GM18951 (cell line): ENCODE measurements around the gene FAM219A.

ENCODE experiments used
- POLR2A ChIP-seq: IDR thresholded peaks from 4 replicates; pipeline ENCODE4 v1.6.1; 2011; ENCODE audit warnings: mild to moderate bottlenecking; ENCODE audit not compliant: insufficient read length, insufficient read depth; ENCODE audit errors: extremely low read depth
- in situ Hi-C: fragments of 300-500 bp; cut with MboI; formaldehyde crosslinking; loops from one replicate; pipeline ENCODE4 v1.12.0; 2022; ENCODE audit warnings: low sequenced_read_pairs, mixed read lengths, inconsistent platforms; ENCODE audit not compliant: unreplicated experiment

Gene FAM219A, protein sequence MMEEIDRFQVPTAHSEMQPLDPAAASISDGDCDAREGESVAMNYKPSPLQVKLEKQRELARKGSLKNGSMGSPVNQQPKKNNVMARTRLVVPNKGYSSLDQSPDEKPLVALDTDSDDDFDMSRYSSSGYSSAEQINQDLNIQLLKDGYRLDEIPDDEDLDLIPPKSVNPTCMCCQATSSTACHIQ

DNA sequence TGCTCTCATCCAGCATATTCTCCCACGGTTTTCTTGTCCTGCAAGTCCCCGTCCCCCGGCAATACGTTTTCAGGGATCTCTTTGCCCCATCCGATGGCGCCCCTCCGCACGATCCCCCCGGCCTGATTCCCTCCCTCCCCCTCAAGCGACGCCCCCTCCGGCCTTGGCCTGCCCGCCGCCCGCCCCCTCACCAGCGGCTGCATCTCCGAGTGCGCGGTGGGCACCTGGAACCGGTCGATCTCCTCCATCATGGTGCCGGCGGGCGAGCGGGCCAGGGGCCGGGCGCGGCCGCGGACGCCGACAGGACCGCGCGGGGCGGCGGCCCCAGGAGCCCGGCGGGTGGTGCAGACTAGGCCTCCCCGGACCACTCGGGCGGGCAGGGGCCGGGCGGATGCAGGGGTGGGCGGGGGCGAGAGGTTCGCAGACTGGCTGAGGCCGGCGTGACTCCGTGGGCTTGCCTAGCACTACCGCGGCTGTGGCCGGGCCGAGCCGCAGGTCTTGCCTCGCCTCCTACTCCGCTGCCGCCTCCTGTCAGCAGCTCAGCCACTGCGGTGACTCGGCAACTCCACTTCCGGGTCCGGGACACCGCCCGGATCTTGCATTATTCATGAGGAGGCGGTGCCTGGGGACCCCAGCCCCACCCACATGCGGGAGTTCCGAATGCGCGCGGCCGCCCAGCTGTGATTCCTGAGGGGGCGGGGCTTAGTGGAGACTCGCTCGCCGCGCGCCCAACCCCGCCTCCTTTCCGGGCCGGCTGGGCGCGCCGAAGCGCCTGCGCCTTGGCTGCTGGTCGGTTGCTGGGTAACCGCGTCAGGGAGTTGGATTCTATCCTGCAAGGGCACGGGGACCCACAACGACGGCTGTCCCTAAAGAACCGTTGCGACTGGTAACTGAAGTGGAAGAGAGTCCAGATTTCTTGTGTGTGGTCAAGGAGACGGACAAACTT is at the start of gene FAM219A, which contains the start of gene DNAI1:
FAM219A (minus strand) TSS at position 558 of the 946 bp plus-strand sequence; CDS start at position 251, 307 bp downstream.
DNAI1 (plus strand) TSS at position 793 of the 946 bp plus-strand sequence. CDS start 201 bp downstream, outside the sequence.
- in situ Hi-C loops = no loop called here
- TF ChIP-seq POLR2A = peak; percentile 69

DNA sequence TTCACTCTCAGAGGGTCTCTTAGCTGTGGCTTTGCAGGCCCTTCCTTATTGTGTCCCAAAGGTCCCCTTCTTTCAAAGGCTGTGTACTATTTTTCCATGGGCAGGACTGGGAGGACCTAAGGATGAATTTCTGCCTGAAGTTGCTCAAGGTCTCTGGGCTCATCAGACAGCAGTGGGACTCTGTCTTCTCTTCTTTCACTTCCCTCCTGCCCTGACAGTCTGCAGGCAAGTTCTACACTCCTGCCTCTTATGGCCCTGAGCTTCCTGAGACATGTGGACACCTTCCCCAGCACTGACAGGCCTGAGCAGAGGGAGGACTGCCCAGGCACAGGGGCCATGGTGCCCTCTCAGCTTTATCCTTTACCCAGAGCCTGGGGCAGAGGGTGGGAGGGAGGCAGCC is 49.6 kb upstream of the FAM219A start:
- in situ Hi-C loops = loop anchor here (10.0 kb wide), 1 partner anchor 63 kb away; no protein-coding TSS in a partner anchor
- TF ChIP-seq POLR2A = no peak

DNA sequence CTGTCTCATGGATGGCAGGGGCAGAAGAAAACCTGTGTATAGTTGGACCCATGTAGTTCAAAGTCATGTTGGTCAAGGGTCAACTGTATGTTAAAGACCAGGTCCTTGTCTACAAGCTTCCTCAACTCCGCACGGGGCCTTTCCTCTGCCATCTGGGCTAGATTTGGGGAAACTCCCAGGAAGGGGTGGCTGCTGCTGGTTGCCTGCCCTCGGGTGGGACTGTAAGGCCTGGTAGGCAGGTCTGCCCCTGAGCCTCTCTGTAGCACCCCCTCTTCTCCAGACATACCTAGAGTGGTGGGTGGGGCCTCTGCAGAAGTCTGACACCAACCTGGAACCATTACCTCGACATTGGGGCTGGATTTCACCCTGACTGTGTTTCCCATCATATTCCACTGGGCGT is 49.2 kb upstream of the FAM219A start:
- TF ChIP-seq POLR2A = no peak
- in situ Hi-C loops = loop anchor here (10.0 kb wide), 1 partner anchor 63 kb away; no protein-coding TSS in a partner anchor

DNA sequence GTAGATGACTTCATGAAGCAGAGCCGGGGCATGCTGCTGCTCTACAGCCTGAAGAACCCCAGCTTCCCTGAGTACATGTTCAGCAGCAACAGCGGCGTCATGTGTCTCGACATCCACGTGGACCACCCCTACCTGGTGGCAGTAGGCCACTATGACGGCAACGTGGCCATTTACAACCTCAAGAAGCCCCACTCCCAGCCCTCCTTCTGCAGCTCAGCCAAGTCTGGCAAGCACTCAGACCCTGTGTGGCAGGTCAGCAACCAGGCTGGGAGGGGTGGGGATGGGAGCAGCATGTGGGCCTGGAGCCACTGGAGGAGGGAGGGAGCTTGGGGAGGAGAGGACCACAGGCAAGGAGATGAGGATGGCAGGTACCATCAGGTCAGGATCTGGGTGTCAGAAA is 48.3 kb upstream of the FAM219A start:
- no peak for TF ChIP-seq POLR2A
- in situ Hi-C loops = loop anchor here (10.0 kb wide), 1 partner anchor 62 kb away; no protein-coding TSS in a partner anchor

DNA sequence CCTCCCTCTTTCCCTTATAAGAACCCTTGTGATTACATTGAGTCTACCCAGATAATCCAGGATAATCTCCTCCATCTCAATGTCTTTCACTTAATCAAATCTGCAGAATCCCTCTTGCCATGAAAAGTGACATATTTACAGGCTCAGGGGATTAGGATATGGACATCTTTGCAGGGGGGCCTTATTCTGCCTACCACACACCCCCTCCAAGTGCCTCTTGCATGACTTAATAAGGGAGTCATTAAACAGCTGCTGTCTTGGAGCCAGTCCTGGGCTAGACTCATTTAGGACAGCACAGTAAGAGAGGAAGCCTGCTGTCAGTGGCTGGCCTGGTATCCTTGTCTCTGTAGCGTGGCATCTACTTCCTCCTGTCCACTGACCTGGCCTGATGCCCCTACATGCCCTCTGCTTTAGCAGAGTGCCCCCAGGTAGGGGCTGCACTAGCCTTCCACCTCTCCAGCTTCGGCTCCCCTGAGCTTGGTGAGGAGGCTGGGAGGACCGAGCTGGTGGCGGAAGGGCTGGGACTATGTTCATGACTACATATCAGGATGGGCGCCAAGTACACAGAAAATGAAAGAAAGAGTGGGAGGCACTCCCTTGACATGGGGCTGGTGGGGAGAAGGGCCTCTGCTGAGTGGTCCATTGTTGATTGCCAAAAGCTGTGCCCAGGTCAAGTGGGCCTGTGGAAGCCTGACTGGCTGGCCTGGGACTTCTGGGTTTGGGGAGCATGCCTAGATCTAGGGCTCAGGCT is 47.2 kb upstream of the FAM219A start:
- in situ Hi-C loops = loop anchor here (10.0 kb wide), 1 partner anchor 61 kb away; no protein-coding TSS in a partner anchor
- no peak for TF ChIP-seq POLR2A

DNA sequence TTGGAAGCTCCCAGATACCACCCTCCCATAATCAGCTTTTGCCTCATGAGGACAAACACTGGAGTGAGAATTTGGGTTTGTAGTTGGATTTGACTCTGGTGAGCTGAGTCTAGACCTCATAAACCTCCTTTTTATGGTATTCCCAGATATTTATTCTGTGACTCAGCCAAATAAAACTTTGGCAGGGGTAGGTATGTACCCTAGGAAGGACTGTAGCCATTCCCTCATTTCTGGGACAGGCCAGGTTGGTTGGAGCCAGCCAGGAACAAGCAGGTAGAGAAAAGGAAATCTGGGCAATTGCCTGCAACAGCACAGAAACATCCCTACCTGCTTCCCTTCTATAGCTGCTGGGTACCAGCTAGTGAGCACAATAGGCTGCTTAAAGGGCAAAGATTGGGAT is 45.0 kb upstream of the FAM219A start:
- in situ Hi-C loops = loop anchor here (10.0 kb wide), 1 partner anchor 59 kb away; no protein-coding TSS in a partner anchor

DNA sequence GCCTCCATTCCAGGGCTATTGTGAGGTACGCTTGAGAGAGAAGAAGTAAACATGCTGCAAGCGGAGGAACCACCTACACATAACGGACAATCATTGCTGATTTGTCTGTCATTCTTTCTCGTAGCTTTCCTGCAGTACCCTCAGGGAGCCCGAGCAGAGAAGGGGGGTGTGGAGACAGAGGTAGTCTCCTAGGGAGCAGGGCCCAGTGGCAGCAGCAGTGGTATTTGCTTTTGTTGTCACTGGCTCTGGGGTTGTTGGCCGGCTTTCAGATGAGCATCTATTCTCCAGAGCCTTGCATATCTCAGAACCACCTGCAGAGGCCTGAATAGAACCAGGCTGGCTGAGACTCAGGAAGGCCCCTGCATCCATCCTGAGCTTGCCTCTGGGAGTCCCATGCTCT is 44.5 kb upstream of the FAM219A start:
- no peak for TF ChIP-seq POLR2A
- in situ Hi-C loops = loop anchor here (10.0 kb wide), 1 partner anchor 58 kb away; no protein-coding TSS in a partner anchor

More for the DNA sequence above, 45.0 kb upstream of the FAM219A start:
- no peak for TF ChIP-seq POLR2A

DNA sequence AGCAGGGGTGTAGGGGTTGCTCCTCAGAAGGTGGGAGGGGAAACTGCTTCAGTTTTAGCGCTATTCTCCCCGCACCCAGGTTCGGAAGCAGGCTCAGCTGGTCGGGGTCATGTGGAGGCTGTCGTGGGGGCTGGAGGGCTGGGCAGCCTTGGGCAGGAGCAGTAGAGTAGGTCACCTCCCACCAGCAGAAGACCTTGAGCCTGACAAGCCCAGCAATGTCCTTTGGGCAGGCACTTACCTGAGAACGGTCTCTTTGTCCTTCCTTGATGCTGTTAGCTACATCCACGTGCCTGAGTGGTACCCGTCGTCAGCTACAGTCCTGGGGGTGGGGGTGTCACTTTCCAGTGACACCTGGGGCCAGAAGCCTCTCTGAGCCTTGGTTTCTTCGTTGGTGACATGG is 44.1 kb upstream of the FAM219A start:
- TF ChIP-seq POLR2A = no peak
- in situ Hi-C loops = loop anchor here (10.0 kb wide), 1 partner anchor 58 kb away; no protein-coding TSS in a partner anchor

DNA sequence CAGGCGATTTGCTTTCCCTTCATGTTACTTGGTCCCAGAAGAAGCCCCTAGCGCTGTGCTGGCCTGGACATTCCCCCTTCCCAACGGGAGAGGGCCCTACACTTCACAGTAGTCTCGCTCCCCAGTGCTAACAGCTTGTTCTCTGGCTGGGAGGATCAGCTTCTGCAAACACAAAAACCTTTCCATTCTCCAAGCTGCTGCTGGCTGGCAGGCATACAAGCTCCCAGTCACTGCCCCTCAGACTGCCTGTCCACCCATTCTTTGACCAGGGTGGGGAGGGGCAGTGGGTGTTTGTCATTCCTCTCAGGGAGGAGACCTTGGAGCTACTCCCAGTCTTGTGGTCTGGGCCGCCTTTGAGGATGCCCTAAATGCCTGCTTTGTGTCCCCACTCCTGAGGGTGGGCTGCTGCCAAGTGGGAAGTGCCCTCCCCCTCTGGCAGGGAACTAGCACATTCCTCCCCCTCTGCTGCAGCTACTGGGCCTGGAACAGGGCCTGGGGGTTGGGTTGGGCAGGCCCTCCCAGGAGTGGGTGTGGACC is 43.6 kb upstream of the FAM219A start:
- no peak for TF ChIP-seq POLR2A
- in situ Hi-C loops = loop anchor here (10.0 kb wide), 1 partner anchor 57 kb away; no protein-coding TSS in a partner anchor

DNA sequence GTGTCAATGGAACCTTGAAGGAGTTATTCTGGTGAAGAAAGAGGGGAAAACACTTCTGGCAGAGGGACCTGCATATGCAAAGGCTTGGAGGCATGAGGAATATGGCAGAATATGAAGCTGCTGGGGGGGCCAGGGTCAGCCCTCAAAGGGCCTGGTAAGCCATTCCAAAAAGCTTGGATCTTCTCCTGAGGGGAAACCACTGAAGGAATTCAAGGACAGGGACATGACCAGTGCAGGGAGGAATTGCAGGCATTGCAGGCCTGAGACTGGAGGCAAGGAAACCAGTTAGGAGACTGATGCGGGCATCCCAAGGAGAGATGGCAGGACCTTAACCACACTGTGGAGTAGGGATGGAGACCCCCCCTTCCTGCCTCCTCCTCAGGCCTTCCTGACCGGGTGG is 43.0 kb upstream of the FAM219A start:
- TF ChIP-seq POLR2A = no peak
- in situ Hi-C loops = loop anchor here (10.0 kb wide), 1 partner anchor 57 kb away; no protein-coding TSS in a partner anchor

DNA sequence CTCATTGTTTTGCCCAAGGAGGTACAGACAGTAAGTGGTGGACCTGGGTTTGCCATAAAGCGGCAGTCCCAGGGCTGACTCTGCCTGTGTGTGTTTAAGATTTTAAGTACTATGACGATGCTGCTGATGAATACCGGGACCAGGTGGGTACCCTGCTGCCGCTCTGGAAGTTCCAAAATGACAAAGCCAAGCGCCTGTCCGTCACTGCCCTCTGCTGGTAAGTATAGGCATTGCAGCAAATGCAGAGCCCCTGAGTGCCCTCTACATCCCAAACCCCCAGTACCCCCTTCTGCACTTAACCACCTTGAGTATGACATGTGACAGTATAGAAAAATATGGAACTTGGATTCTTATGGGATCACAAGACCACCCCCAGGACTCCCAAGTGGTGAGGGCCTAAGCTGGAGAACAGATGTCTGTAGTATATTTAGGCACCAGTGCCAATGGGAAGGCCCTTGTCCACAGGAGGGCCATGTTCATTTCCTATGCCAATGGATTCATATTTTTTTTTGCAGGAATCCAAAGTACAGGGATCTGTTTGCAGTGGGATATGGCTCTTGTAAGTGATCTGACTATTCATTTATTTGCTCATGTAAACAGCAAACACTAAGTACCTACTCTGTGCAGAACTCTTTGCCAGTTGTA is 42.4 kb upstream of the FAM219A start:
- no peak for TF ChIP-seq POLR2A
- in situ Hi-C loops = loop anchor here (10.0 kb wide), 1 partner anchor 56 kb away; no protein-coding TSS in a partner anchor

DNA sequence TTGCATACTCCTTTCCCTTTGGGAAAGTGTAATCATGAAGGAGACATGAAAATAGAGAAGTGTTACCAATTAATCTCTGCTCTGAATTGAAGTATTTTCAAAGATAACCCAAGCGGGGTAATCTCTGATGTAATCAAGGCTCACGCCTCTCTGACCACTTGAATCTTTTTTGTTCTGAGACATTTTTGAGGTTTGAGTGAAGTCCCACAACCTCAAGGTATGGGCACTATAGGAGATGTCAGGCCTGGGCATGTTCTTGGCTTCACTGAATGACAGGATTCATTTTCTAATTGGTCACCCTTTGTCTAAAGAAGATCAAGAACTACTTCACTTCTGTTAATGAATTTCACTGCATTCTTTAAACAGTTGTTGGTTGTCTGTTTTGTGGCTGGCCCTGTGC is 40.7 kb upstream of the FAM219A start:
- no peak for TF ChIP-seq POLR2A
- in situ Hi-C loops = no loop called here
